Central memory CD8-positive, alpha-beta T cell (primary cell): Measurements from ENCODE around the gene LIPM.

ENCODE experiments used
- ATAC-seq: fragments of 150-1000 bp; cut with Tn5 transposase; replicated peaks from 2 replicates; pipeline ENCODE4 v1.10.0; 2022; ENCODE audit warnings: mild to moderate bottlenecking, moderate FRiP score, moderate number of reproducible peaks; ENCODE audit not compliant: poor library complexity, severe bottlenecking; ENCODE audit errors: extremely low read depth
- DNase-seq, 2 donors: peaks; one replicate each; pipeline ENCODE4 v3.0.0; 2021; ENCODE audit warnings: low spot score in 2 of 2
- H3K27ac Mint-ChIP-seq: one replicate; pipeline ENCODE4 v1.8.0; 2022; ENCODE audit warnings: low read depth, mild to moderate bottlenecking, moderate library complexity, mixed read lengths
- H3K27me3 Mint-ChIP-seq: one replicate; pipeline ENCODE4 v1.8.0; 2022; ENCODE audit warnings: mixed read lengths
- H3K36me3 Mint-ChIP-seq: one replicate; pipeline ENCODE4 v1.8.0; 2022; ENCODE audit warnings: mild to moderate bottlenecking, moderate library complexity, mixed read lengths; ENCODE audit not compliant: insufficient read depth
- H3K4me1 Mint-ChIP-seq: one replicate; pipeline ENCODE4 v1.8.0; 2022; ENCODE audit warnings: mixed read lengths
- H3K4me3 Mint-ChIP-seq: one replicate; pipeline ENCODE4 v1.8.0; 2022; ENCODE audit warnings: mild to moderate bottlenecking, moderate library complexity, mixed read lengths
- H3K9me3 Mint-ChIP-seq: one replicate; pipeline ENCODE4 v1.8.0; 2022; ENCODE audit warnings: mixed read lengths

LIPM gene

GRCh38 chr10:88805924-88806323 is 3.4 kb downstream of the LIPM start:
- Mint-ChIP-seq H3K4me3 (no peak overlapping the region), H3K9me3 (no peaks in the 10 kb centered on the region), H3K27me3 (no peaks in the 10 kb centered on the region), H3K27ac (no peak overlapping the region), H3K36me3 (no peaks in the 10 kb centered on the region), H3K4me1 (peaks cover 10% of the 10 kb centered on the region)
- ATAC-seq (no peak), DNase-seq (no peak)

GRCh38 chr10:88809621-88810020 is 7.1 kb downstream of the LIPM start:
- H3K27me3 Mint-ChIP-seq = no peaks in the 10 kb centered on the region
- no peaks in the 10 kb centered on the region for H3K9me3 Mint-ChIP-seq
- no peak overlapping the region for H3K27ac Mint-ChIP-seq
- DNase-seq (no peak), ATAC-seq (no peak)
- peaks cover 2% of the 10 kb centered on the region for H3K36me3 Mint-ChIP-seq
- no peak overlapping the region for H3K4me3 Mint-ChIP-seq
- H3K4me1 Mint-ChIP-seq = peaks cover 10% of the 10 kb centered on the region

- peak in 1 of 2 donors; percentile 23 for DNase-seq
These were observed 7.8 kb downstream of the LIPM start for GRCh38 chr10:88810196-88810961.

GRCh38 chr10:88813200-88813599 is 10.7 kb downstream of the LIPM start:
- ATAC-seq (no peak), DNase-seq (no peak)
- Mint-ChIP-seq H3K4me3 (no peak overlapping the region), H3K27me3 (no peaks in the 10 kb centered on the region), H3K4me1 (peaks cover 16% of the 10 kb centered on the region), H3K27ac (no peak overlapping the region), H3K36me3 (peaks cover 2% of the 10 kb centered on the region), H3K9me3 (no peaks in the 10 kb centered on the region)

More at GRCh38 chr10:88810196-88810961, 7.8 kb downstream of the LIPM start:
- Mint-ChIP-seq H3K36me3 (peaks cover 2% of the 10 kb centered on the region), H3K4me1 (peaks cover 10% of the 10 kb centered on the region), H3K27me3 (no peaks in the 10 kb centered on the region), H3K4me3 (no peak overlapping the region), H3K9me3 (no peaks in the 10 kb centered on the region), H3K27ac (no peak overlapping the region)
- peak; percentile 88 for ATAC-seq

- Mint-ChIP-seq H3K36me3 (peaks cover under 1% of the 10 kb centered on the region), H3K27ac (peak overlapping the region; percentile 49), H3K9me3 (peaks cover 5% of the 10 kb centered on the region), H3K27me3 (no peaks in the 10 kb centered on the region), H3K4me1 (peaks cover 23% of the 10 kb centered on the region), H3K4me3 (no peak overlapping the region)
- DNase-seq (no peak), ATAC-seq (no peak)
These were observed 16.8 kb downstream of the LIPM start for GRCh38 chr10:88819290-88819689.

- DNase-seq (no peak), ATAC-seq (no peak)
- Mint-ChIP-seq H3K4me1 (peaks cover 37% of the 10 kb centered on the region), H3K9me3 (peaks cover 5% of the 10 kb centered on the region), H3K27ac (peak overlapping the region; percentile 12), H3K27me3 (no peaks in the 10 kb centered on the region), H3K4me3 (no peak overlapping the region), H3K36me3 (peaks cover 3% of the 10 kb centered on the region)
These were observed 18.3 kb downstream of the LIPM start for GRCh38 chr10:88820748-88821401.

- DNase-seq = no peak
- H3K4me3 Mint-ChIP-seq = peak overlapping the region; percentile 59
- peaks cover 58% of the 10 kb centered on the region for H3K4me1 Mint-ChIP-seq
- H3K9me3 Mint-ChIP-seq = peaks cover 5% of the 10 kb centered on the region
- H3K27ac Mint-ChIP-seq = peak overlapping the region; percentile 93
- H3K36me3 Mint-ChIP-seq = peaks cover 3% of the 10 kb centered on the region
- ATAC-seq = no peak
- no peaks in the 10 kb centered on the region for H3K27me3 Mint-ChIP-seq
These were observed 23.9 kb downstream of the LIPM start for GRCh38 chr10:88826388-88826787.

- ATAC-seq = no peak
- Mint-ChIP-seq H3K4me1 (peaks cover 66% of the 10 kb centered on the region), H3K27ac (no peak overlapping the region), H3K9me3 (peaks cover 5% of the 10 kb centered on the region), H3K36me3 (peaks cover 3% of the 10 kb centered on the region), H3K27me3 (no peaks in the 10 kb centered on the region), H3K4me3 (no peak overlapping the region)
- no peak for DNase-seq
These were observed 25.1 kb downstream of the LIPM start for GRCh38 chr10:88827671-88828070.

- Mint-ChIP-seq H3K4me3 (no peak overlapping the region), H3K27ac (no peak overlapping the region), H3K4me1 (peaks cover 73% of the 10 kb centered on the region), H3K9me3 (peaks cover 5% of the 10 kb centered on the region), H3K36me3 (peaks cover 3% of the 10 kb centered on the region), H3K27me3 (no peaks in the 10 kb centered on the region)
- DNase-seq (no peak), ATAC-seq (no peak)
These were observed 25.8 kb downstream of the LIPM start for GRCh38 chr10:88828310-88828709.

- H3K27ac Mint-ChIP-seq = peak overlapping the region; percentile 47
- H3K4me3 Mint-ChIP-seq = peak overlapping the region; percentile 49
These were observed 28.2 kb downstream of the LIPM start for GRCh38 chr10:88830643-88831268.

GRCh38 chr10:88831709-88832108 is 29.2 kb downstream of the LIPM start:
- H3K4me3 Mint-ChIP-seq = peak overlapping the region; percentile 49
- no peaks in the 10 kb centered on the region for H3K9me3 Mint-ChIP-seq
- ATAC-seq = peak; percentile 76
- peak in 1 of 2 donors; percentile 41 for DNase-seq
- no peaks in the 10 kb centered on the region for H3K36me3 Mint-ChIP-seq
- H3K4me1 Mint-ChIP-seq = peaks cover 52% of the 10 kb centered on the region
- peak overlapping the region; percentile 47 for H3K27ac Mint-ChIP-seq
- no peaks in the 10 kb centered on the region for H3K27me3 Mint-ChIP-seq

More at GRCh38 chr10:88830643-88831268, 28.2 kb downstream of the LIPM start:
- H3K27me3 Mint-ChIP-seq = no peaks in the 10 kb centered on the region
- no peaks in the 10 kb centered on the region for H3K36me3 Mint-ChIP-seq
- ATAC-seq (no peak), DNase-seq (no peak)
- H3K4me1 Mint-ChIP-seq = peaks cover 61% of the 10 kb centered on the region
- H3K9me3 Mint-ChIP-seq = no peaks in the 10 kb centered on the region

- Mint-ChIP-seq H3K36me3 (no peaks in the 10 kb centered on the region), H3K9me3 (no peaks in the 10 kb centered on the region), H3K4me3 (no peak overlapping the region), H3K27me3 (no peaks in the 10 kb centered on the region), H3K4me1 (peaks cover 45% of the 10 kb centered on the region), H3K27ac (no peak overlapping the region)
- ATAC-seq (no peak), DNase-seq (no peak)
These were observed 29.8 kb downstream of the LIPM start for GRCh38 chr10:88832376-88832775.
